Keratinocyte (primary cell): Measurements from ENCODE around the gene INSRR. TPM values are rescaled to one million over a fixed set of nuclear protein-coding genes. Genes with fewer than 3 reads are reported as not detected.

Experiments used
- DNase-seq: peaks from one replicate; pipeline ENCODE4 v3.0.0-alpha.2; 2011; ENCODE audit warnings: low read depth, missing footprints, low spot score
- FAIRE-seq: peaks from 2 replicates; lab custom pipeline; 2011; peaks lifted over from hg19 to GRCh38; lab: Jason Lieb, UNC
- H2AFZ ChIP-seq: 2 replicates; pipeline ENCODE4 v1.6.0; 2012; ENCODE audit warnings: low read length, control low read depth, inconsistent platforms; ENCODE audit not compliant: control insufficient read depth
- H3K27ac ChIP-seq: 2 replicates; pipeline ENCODE4 v1.5.1; 2011; ENCODE audit warnings: low read length; ENCODE audit not compliant: control insufficient read depth, insufficient read depth
- H3K27me3 ChIP-seq: 3 replicates; pipeline ENCODE4 v1.6.0; 2011; ENCODE audit warnings: low read length; ENCODE audit not compliant: control insufficient read depth, insufficient read depth; ENCODE audit errors: extremely low read depth
- H3K36me3 ChIP-seq, 2 experiments: 2 replicates in 1 of 2; 3 replicates in 1 of 2; pipeline ENCODE4 v1.5.1; 2011; ENCODE audit warnings: low read length in 2 of 2, mild to moderate bottlenecking in 1 of 2; ENCODE audit not compliant: control insufficient read depth in 2 of 2, insufficient read depth in 2 of 2; ENCODE audit errors: extremely low read depth in 1 of 2
- H3K4me1 ChIP-seq: 3 replicates; pipeline ENCODE4 v1.5.1; 2011; ENCODE audit warnings: low read length; ENCODE audit not compliant: control insufficient read depth, insufficient read depth; ENCODE audit errors: extremely low read depth
- H3K4me2 ChIP-seq: 3 replicates; pipeline ENCODE4 v1.6.0; 2011; ENCODE audit warnings: low read depth, low read length; ENCODE audit not compliant: control insufficient read depth, insufficient read depth; ENCODE audit errors: extremely low read depth
- H3K4me3 ChIP-seq, 3 experiments: fragments of 200-600 bp in 1 of 3; sonication (generic) in 1 of 3; 2 replicates in 2 of 3; 3 replicates in 1 of 3; pipeline ENCODE4 v1.5.1; 2011 to 2016; ENCODE audit warnings: low read length in 3 of 3, mild to moderate bottlenecking in 3 of 3, control low read depth in 2 of 3, inconsistent platforms in 1 of 3, low read depth in 1 of 3, mixed read lengths in 1 of 3, mixed run types in 1 of 3, moderate library complexity in 1 of 3; ENCODE audit not compliant: control insufficient read depth in 2 of 3, insufficient read depth in 2 of 3; ENCODE audit errors: extremely low read depth in 1 of 3
- H3K79me2 ChIP-seq: 2 replicates; pipeline ENCODE4 v1.6.0; 2012; ENCODE audit warnings: low read length; ENCODE audit not compliant: control insufficient read depth, insufficient read depth
- H3K9ac ChIP-seq: 3 replicates; pipeline ENCODE4 v1.6.0; 2011; ENCODE audit warnings: low read length; ENCODE audit not compliant: control insufficient read depth, insufficient read depth; ENCODE audit errors: extremely low read depth
- H3K9me1 ChIP-seq: 3 replicates; pipeline ENCODE4 v1.6.0; 2011; ENCODE audit warnings: low read length; ENCODE audit not compliant: control insufficient read depth, insufficient read depth; ENCODE audit errors: extremely low read depth
- H3K9me3 ChIP-seq: 2 replicates; pipeline ENCODE4 v1.5.1; 2012; ENCODE audit warnings: low read depth, low read length; ENCODE audit not compliant: control insufficient read depth
- H4K20me1 ChIP-seq: 3 replicates; pipeline ENCODE4 v1.6.0; 2011; ENCODE audit warnings: low read length; ENCODE audit not compliant: control insufficient read depth, insufficient read depth; ENCODE audit errors: extremely low read depth
- EZH2 ChIP-seq: IDR thresholded peaks from one replicate; pipeline ENCODE4 v1.6.1; 2012; ENCODE audit warnings: inconsistent platforms, mild to moderate bottlenecking, low read length, moderate library complexity
- dilution Hi-C: fragments of 300-500 bp; cut with MboI; formaldehyde crosslinking; loops from one replicate; pipeline ENCODE4 v1.7.0; 2020; ENCODE audit warnings: low sequenced_read_pairs; ENCODE audit not compliant: extremely low pct_ligation_motif_present
- polyA plus RNA-seq, 5 experiments: library from polyadenylated mRNA; depleted of rRNA in 3 of 5; stranded (reverse) in 3 of 5; stranded (forward) in 1 of 5; unstranded in 1 of 5; fragments of >200 nt; gene quantifications; 1 replicate in 1 of 5; 2 replicates in 3 of 5; 3 replicates in 1 of 5; pipeline versions ENCODE4 v1.2.1 to v1.2.3, GENCODE V29; 2011 to 2012; ENCODE audit warnings: missing spikeins in 2 of 5, low read depth in 1 of 5, low replicate concordance in 1 of 5
- TF ChIP-seq, protein P1 (sequence below), 3 experiments: IDR thresholded peaks in 1 of 3; conservative IDR thresholded peaks in 1 of 3; optimal IDR thresholded peaks in 1 of 3; 2 replicates in 2 of 3; 3 replicates in 1 of 3; pipeline versions ENCODE3 to v1.5.1; 2011; ENCODE audit warnings: low read length in 3 of 3, mild to moderate bottlenecking in 3 of 3, moderate library complexity in 2 of 3, control low read depth in 1 of 3, inconsistent platforms in 1 of 3; ENCODE audit not compliant: insufficient read depth in 2 of 3; ENCODE audit errors: extremely low read depth in 1 of 3

INSRR gene
- polyA plus RNA-seq, 1 donor (not counting 4 experiments of a cell fraction or from before 2014, with no cell fraction given): not detected

DNA sequence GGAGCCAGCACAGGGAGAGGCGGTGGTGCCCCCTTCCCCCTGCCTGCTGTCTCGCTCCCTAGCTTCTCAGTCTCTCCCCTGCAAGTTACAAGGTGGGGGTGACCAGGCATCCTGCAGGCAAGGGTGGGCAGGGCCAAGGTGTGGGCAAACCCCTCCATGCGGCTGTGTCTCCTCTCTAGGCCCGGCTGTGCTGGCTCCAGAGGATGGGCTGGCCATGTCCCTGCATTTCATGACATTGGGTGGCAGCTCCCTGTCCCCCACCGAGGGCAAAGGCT, 16.4 kb upstream of the INSRR start:
- no peak overlapping the region for H3K9ac ChIP-seq
- no peak for FAIRE-seq
- H3K27me3 ChIP-seq: peaks cover 40% of the 10 kb centered on the region
- TF ChIP-seq, protein P1, sequence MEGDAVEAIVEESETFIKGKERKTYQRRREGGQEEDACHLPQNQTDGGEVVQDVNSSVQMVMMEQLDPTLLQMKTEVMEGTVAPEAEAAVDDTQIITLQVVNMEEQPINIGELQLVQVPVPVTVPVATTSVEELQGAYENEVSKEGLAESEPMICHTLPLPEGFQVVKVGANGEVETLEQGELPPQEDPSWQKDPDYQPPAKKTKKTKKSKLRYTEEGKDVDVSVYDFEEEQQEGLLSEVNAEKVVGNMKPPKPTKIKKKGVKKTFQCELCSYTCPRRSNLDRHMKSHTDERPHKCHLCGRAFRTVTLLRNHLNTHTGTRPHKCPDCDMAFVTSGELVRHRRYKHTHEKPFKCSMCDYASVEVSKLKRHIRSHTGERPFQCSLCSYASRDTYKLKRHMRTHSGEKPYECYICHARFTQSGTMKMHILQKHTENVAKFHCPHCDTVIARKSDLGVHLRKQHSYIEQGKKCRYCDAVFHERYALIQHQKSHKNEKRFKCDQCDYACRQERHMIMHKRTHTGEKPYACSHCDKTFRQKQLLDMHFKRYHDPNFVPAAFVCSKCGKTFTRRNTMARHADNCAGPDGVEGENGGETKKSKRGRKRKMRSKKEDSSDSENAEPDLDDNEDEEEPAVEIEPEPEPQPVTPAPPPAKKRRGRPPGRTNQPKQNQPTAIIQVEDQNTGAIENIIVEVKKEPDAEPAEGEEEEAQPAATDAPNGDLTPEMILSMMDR (optimal IDR thresholded peaks at IDR 0.05 in 1 of 3, IDR thresholded peaks at IDR 0.05 in 1 of 3, conservative IDR thresholded peaks at IDR 0.05 in 1 of 3; ENCODE audit: extremely low read depth in 1 of 3, insufficient read depth in 2 of 3, low read length in 3 of 3): no peak
- no peak for TF ChIP-seq EZH2
- H3K9me3 ChIP-seq: no peaks in the 10 kb centered on the region
- H3K9me1 ChIP-seq: no peaks in the 10 kb centered on the region
- H3K36me3 ChIP-seq: no peaks in the 10 kb centered on the region
- no peaks in the 10 kb centered on the region for H3K79me2 ChIP-seq
- H3K4me3 ChIP-seq: no peak overlapping the region
- no peaks in the 10 kb centered on the region for H4K20me1 ChIP-seq
- no peak overlapping the region for H3K27ac ChIP-seq
- DNase-seq: no peak
- peaks cover 10% of the 10 kb centered on the region for H3K4me1 ChIP-seq
- H2AFZ ChIP-seq: no peak overlapping the region
- H3K4me2 ChIP-seq: no peak overlapping the region
- dilution Hi-C loops: no loop called here

DNA sequence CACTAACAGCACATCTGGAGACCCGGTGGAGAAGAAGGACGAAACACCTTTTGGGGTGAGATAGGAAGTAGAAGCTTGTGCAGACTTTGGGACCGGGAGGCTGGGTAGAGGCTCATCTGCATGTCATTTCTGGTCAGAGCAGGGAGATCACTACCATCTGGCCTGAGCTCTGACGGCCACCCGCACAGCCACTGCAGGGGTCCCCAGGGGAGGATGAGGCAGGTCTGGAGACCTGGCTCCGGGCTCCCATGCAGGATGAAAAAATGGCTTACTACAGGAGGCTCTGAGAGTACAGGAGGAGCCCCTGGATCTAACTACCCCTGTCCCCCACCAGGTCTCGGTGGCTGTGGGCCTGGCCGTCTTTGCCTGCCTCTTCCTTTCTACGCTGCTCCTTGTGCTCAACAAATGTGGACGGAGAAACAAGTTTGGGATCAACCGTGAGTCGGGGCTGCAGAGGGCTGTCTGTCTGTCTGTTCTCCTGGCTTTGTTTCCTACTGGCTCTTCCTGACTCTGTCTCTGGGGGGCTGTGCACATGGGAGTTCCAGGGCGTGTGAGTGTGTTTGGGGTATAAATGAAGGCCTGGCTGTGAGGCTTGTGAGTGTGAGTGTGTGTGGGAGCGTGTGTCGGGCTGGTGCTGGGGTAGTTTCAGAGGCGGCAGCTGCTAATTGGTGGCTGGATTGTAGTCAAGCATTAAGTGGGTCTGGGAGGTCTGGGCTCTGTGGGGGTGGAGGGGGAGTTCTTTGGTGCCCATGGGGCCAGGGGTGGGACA, 15.8 kb upstream of the INSRR start:
- Histone ChIP-seq H3K79me2 (no peaks in the 10 kb centered on the region), H3K36me3 (no peaks in the 10 kb centered on the region), H3K27ac (no peak overlapping the region), H3K27me3 (peaks cover 36% of the 10 kb centered on the region), H2AFZ (no peak overlapping the region), H4K20me1 (no peaks in the 10 kb centered on the region), H3K4me3 (no peak overlapping the region), H3K4me1 (peaks cover 13% of the 10 kb centered on the region), H3K9me1 (no peaks in the 10 kb centered on the region), H3K9ac (no peak overlapping the region), H3K4me2 (no peak overlapping the region), H3K9me3 (no peaks in the 10 kb centered on the region)
- DNase-seq (no peak), FAIRE-seq (no peak)
- dilution Hi-C loops: no loop called here
- TF ChIP-seq, protein P1 (optimal IDR thresholded peaks at IDR 0.05 in 1 of 3, IDR thresholded peaks at IDR 0.05 in 1 of 3, conservative IDR thresholded peaks at IDR 0.05 in 1 of 3; ENCODE audit: extremely low read depth in 1 of 3, insufficient read depth in 2 of 3, low read length in 3 of 3): no peak
- no peak for TF ChIP-seq EZH2
